Endothelial cell of umbilical vein (primary cell): ENCODE results near the gene SOX10. TPM values are rescaled to one million over a fixed set of nuclear protein-coding genes. Genes with fewer than 3 reads are reported as not detected.

Experiments used
- BruUV-seq: library from RNA; stranded (reverse); fragments of 400-500 nt; replicated peaks from 2 replicates; lab custom pipeline; 2021; lab: Mats Ljungman, UMichigan
- CTCF ChIA-PET: fragments of 300-600, 350-600 bp; sonication (Branson Sonifier 250); formaldehyde crosslinking; loops from one replicate; lab custom pipeline; 2021; ENCODE audit warnings: antibody characterized with exemption, inconsistent platforms; lab: Charles Lee
- POLR2A ChIA-PET: fragments of 300-600, 350-600 bp; sonication (Branson Sonifier 250); formaldehyde crosslinking; loops from one replicate; lab custom pipeline; 2021; ENCODE audit warnings: antibody characterized with exemption, inconsistent platforms; lab: Charles Lee
- DNase-seq: peaks from one replicate; pipeline ENCODE4 v3.0.0-alpha.2; 2011; ENCODE audit warnings: low read depth, low spot score
- FAIRE-seq: peaks from 2 replicates; lab custom pipeline; 2011; peaks lifted over from hg19 to GRCh38; lab: Jason Lieb, UNC
- H2AFZ ChIP-seq: 2 replicates; pipeline ENCODE4 v1.6.0; 2012; ENCODE audit warnings: low read depth, low read length, control low read depth, inconsistent platforms
- H3K27ac ChIP-seq: 2 replicates; pipeline ENCODE4 v1.5.1; 2011; ENCODE audit warnings: low read depth, mild to moderate bottlenecking, control low read depth, low read length, moderate library complexity; ENCODE audit not compliant: insufficient read depth
- H3K27me3 ChIP-seq, 2 experiments: 2 replicates each; pipeline versions ENCODE4 v1.6.0 to v1.6.1; 2011; ENCODE audit warnings: low read length in 2 of 2, mixed read lengths in 1 of 2; ENCODE audit not compliant: control insufficient read depth in 2 of 2, insufficient read depth in 2 of 2
- H3K36me3 ChIP-seq, 2 experiments: 2 replicates in 1 of 2; 3 replicates in 1 of 2; pipeline ENCODE4 v1.5.1; 2011; ENCODE audit warnings: low read length in 2 of 2, mild to moderate bottlenecking in 1 of 2, moderate library complexity in 1 of 2; ENCODE audit not compliant: control insufficient read depth in 2 of 2, insufficient read depth in 2 of 2; ENCODE audit errors: extremely low read depth in 1 of 2
- H3K4me1 ChIP-seq: 3 replicates; pipeline ENCODE4 v1.5.1; 2011; ENCODE audit warnings: mild to moderate bottlenecking, low read length; ENCODE audit not compliant: control insufficient read depth, insufficient read depth; ENCODE audit errors: extremely low read depth
- H3K4me2 ChIP-seq: 2 replicates; pipeline ENCODE4 v1.6.1; 2011; ENCODE audit warnings: low read length, control low read depth, mixed read lengths; ENCODE audit not compliant: insufficient read depth
- H3K4me3 ChIP-seq, 3 experiments: fragments of 200-600 bp in 1 of 3; sonication (generic), shearing (Covaris generic) in 1 of 3; replicated peaks in 1 of 3; 2 replicates each; pipeline ENCODE4 v1.5.1; 2011 to 2016; ENCODE audit warnings: control low read depth in 3 of 3, low read length in 3 of 3, mild to moderate bottlenecking in 2 of 3, inconsistent platforms in 1 of 3, low read depth in 1 of 3, moderate library complexity in 1 of 3; ENCODE audit not compliant: insufficient read depth in 1 of 3
- H3K79me2 ChIP-seq: 2 replicates; pipeline ENCODE4 v1.6.0; 2012; ENCODE audit warnings: low read length, inconsistent platforms; ENCODE audit not compliant: control insufficient read depth, insufficient read depth
- H3K9ac ChIP-seq: replicated peaks from 2 replicates; pipeline ENCODE3; 2011; ENCODE audit warnings: low read length, control low read depth; ENCODE audit not compliant: insufficient read depth; ENCODE audit errors: extremely low read depth
- H3K9me1 ChIP-seq: replicated peaks from 3 replicates; pipeline ENCODE4 v1.6.0; 2011; ENCODE audit warnings: mild to moderate bottlenecking, low read length; ENCODE audit not compliant: control insufficient read depth, insufficient read depth; ENCODE audit errors: extremely low read depth
- H3K9me3 ChIP-seq: replicated peaks from 2 replicates; pipeline ENCODE4 v1.5.1; 2012; ENCODE audit warnings: low read length, inconsistent platforms; ENCODE audit not compliant: control insufficient read depth, insufficient read depth
- H4K20me1 ChIP-seq: replicated peaks from 2 replicates; pipeline ENCODE3; 2011; ENCODE audit warnings: mild to moderate bottlenecking, low read length; ENCODE audit not compliant: control insufficient read depth, insufficient read depth; ENCODE audit errors: extremely low read depth
- EZH2 ChIP-seq: IDR thresholded peaks from 2 replicates; pipeline ENCODE4 v1.6.1; 2012; ENCODE audit warnings: borderline replicate concordance, low read depth, mild to moderate bottlenecking, moderate library complexity, low read length, inconsistent platforms; ENCODE audit not compliant: severe bottlenecking
- FOS ChIP-seq: IDR thresholded peaks from 2 replicates; pipeline ENCODE4 v1.6.1; 2011; ENCODE audit warnings: mild to moderate bottlenecking, low read length, moderate library complexity, borderline replicate concordance; ENCODE audit not compliant: insufficient read depth
- GATA2 ChIP-seq: IDR thresholded peaks from 2 replicates; pipeline ENCODE4 v1.7.0; 2011; ENCODE audit warnings: low read depth, mild to moderate bottlenecking, moderate library complexity, mixed read lengths, low read length; ENCODE audit not compliant: insufficient read length, insufficient read depth
- JUN ChIP-seq: IDR thresholded peaks from 2 replicates; pipeline ENCODE4 v1.6.1; 2011; ENCODE audit warnings: borderline replicate concordance, low read depth; ENCODE audit not compliant: insufficient read length, insufficient read depth
- MAX ChIP-seq: IDR thresholded peaks from 2 replicates; pipeline ENCODE4 v1.6.1; 2011; ENCODE audit not compliant: insufficient read depth, insufficient read length
- dilution Hi-C: fragments of 300-500 bp; cut with MboI; formaldehyde crosslinking; loops from one replicate; pipeline ENCODE4 v1.15.0; 2019; ENCODE audit warnings: low sequenced_read_pairs; ENCODE audit not compliant: extremely low pct_ligation_motif_present
- intact Hi-C: fragments of 100-400 bp; cut with micrococcal nuclease; formaldehyde crosslinking; loops from one replicate; pipeline ENCODE4 v1.10.0; 2022
- polyA plus RNA-seq, 4 experiments: library from polyadenylated mRNA; depleted of rRNA in 3 of 4; stranded (reverse) in 3 of 4; unstranded in 1 of 4; fragments of >200 nt; gene quantifications; 2 replicates each; pipeline versions ENCODE4 v1.2.1 to v1.2.3, GENCODE V29; 2011 to 2012; ENCODE audit warnings: missing spikeins in 1 of 4
- total RNA-seq: library from RNA; stranded (reverse); gene quantifications from 2 replicates; pipeline ENCODE4 v1.2.3, GENCODE V29; 2021
- TF ChIP-seq, protein P1 (sequence below), 2 donors: IDR thresholded peaks; 1 replicate in 1 of 2; 2 replicates in 1 of 2; pipeline ENCODE4 v1.5.1; 2011; ENCODE audit warnings: low read length in 2 of 2, mild to moderate bottlenecking in 2 of 2, moderate library complexity in 2 of 2, control low read depth in 1 of 2, inconsistent platforms in 1 of 2, low read depth in 1 of 2; ENCODE audit not compliant: insufficient read depth in 1 of 2; ENCODE audit errors: extremely low read depth in 1 of 2

Gene SOX10
- total and polyA plus RNA-seq, 2 donors (not counting 3 experiments of a cell fraction or from before 2014, with no cell fraction given) = not detected

DNA sequence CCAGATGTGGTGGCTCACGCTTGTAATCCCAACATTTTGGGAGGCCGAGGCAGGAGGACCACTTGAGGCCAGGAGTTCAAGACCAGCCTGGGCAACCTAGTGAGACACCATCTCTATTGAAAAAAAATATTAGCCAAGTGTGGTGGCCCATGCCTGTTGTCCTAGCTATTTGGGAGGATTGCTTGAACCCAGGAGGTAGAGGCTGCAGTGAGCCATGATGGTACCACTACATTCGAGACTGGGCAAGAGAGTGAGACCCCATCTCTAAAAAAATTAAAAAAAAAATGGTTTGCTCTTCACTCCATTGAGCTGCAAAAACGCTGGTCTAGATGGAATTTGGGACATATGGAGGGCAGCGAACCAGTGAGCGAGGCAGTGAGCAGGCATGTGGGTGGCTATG lies 21.6 kb upstream of the SOX10 start:
- ChIA-PET CTCF (interaction anchor here (0.8 to 0.9 kb wide), 2 partner anchors 12 to 46 kb away, joined by 3 to 4 read pairs; no protein-coding TSS in a partner anchor), POLR2A (no interaction called here)
- DNase-seq = no peak
- H3K79me2 ChIP-seq = no peaks in the 10 kb centered on the region
- H3K27me3 ChIP-seq = peaks cover 0 to 8% of the 10 kb centered on the region in 2 experiments
- no peak overlapping the region for H2AFZ ChIP-seq
- H3K4me3 ChIP-seq = no peak overlapping the region
- H3K9me1 ChIP-seq = no peaks in the 10 kb centered on the region
- no peak overlapping the region for H3K27ac ChIP-seq
- intact Hi-C loops (no loop called here), dilution Hi-C loops (no loop called here)
- H4K20me1 ChIP-seq = no peaks in the 10 kb centered on the region
- no peak overlapping the region for H3K9ac ChIP-seq
- no peaks in the 10 kb centered on the region for H3K36me3 ChIP-seq
- no peak overlapping the region for H3K4me2 ChIP-seq
- no TSS peak for BruUV-seq
- H3K9me3 ChIP-seq = no peaks in the 10 kb centered on the region
- no peak for FAIRE-seq
- H3K4me1 ChIP-seq = no peaks in the 10 kb centered on the region
- TF ChIP-seq, protein P1, sequence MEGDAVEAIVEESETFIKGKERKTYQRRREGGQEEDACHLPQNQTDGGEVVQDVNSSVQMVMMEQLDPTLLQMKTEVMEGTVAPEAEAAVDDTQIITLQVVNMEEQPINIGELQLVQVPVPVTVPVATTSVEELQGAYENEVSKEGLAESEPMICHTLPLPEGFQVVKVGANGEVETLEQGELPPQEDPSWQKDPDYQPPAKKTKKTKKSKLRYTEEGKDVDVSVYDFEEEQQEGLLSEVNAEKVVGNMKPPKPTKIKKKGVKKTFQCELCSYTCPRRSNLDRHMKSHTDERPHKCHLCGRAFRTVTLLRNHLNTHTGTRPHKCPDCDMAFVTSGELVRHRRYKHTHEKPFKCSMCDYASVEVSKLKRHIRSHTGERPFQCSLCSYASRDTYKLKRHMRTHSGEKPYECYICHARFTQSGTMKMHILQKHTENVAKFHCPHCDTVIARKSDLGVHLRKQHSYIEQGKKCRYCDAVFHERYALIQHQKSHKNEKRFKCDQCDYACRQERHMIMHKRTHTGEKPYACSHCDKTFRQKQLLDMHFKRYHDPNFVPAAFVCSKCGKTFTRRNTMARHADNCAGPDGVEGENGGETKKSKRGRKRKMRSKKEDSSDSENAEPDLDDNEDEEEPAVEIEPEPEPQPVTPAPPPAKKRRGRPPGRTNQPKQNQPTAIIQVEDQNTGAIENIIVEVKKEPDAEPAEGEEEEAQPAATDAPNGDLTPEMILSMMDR (IDR thresholded peaks at IDR 0.05; ENCODE audit: extremely low read depth in 1 of 2, insufficient read depth in 1 of 2, low read depth in 1 of 2, low read length in 2 of 2) = no peak
- TF ChIP-seq GATA2 = no peak
- no peak for TF ChIP-seq EZH2
- TF ChIP-seq JUN = no peak
- no peak for TF ChIP-seq FOS
- no peak for TF ChIP-seq MAX
